Fibroblast of skin of right biceps (primary cell): ENCODE measurements around the gene GPR160.
"Not testable (repeated sequence)": the region's sequence is repeated elsewhere in the genome, so short reads cannot be mapped to it uniquely, and the experiment has no call there.

Experiments used
- DNase-seq: peaks from one replicate; pipeline ENCODE4 v3.0.0-alpha.2; 2013

GPR160 gene, protein sequence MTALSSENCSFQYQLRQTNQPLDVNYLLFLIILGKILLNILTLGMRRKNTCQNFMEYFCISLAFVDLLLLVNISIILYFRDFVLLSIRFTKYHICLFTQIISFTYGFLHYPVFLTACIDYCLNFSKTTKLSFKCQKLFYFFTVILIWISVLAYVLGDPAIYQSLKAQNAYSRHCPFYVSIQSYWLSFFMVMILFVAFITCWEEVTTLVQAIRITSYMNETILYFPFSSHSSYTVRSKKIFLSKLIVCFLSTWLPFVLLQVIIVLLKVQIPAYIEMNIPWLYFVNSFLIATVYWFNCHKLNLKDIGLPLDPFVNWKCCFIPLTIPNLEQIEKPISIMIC

GRCh38 chr3:170037463-170038433 lies at the start of gene GPR160:
TSS of gene GPR160 (plus strand) at chr3:170037995. CDS start at chr3:170083973, 45,978 bp downstream.
- peak; percentile 42 for DNase-seq

DNA sequence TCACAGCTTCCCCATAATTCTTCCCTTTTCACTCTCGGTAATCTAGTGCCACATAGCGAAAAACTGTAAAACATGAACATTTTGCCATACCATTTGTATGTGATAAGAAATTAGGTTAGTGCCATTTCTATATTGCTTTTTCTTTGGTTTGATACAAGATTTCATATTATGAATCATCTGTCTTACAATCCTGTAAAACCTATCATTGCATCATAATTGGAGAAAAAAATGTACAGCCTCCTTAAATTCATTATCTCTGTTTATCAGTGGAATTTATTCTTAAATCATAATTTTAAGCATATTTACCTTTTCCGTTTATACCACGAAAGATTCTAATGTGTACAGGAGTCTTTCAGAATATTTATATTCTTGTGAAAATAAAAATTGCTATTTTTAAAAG lies 47.4 kb upstream of the GPR160 start:
- DNase-seq = no peak

- DNase-seq = no peak
Observed at GRCh38 chr3:169992156-169992555, 45.6 kb upstream of the GPR160 start.

- no peak for DNase-seq
Observed at GRCh38 chr3:169992781-169993180, 45.0 kb upstream of the GPR160 start.

DNA sequence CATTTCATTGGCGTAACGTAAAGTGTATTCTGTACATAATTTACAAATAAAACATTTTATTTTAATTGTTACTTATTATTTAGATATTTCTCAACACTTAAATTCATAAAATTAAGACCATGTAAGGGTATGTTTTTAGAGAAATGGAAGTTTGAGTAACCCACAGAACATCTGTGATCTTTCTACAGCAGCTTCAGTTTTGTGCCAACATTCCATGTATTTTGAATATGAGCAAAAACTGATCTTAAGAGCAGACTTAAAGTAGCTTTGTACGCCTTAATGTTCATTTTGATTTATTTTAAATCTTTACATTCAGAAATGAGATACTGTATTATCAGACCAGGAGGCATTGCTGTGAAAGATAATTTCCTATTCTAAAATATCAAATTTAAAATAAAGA lies 44.0 kb upstream of the GPR160 start:
- no peak for DNase-seq

DNA sequence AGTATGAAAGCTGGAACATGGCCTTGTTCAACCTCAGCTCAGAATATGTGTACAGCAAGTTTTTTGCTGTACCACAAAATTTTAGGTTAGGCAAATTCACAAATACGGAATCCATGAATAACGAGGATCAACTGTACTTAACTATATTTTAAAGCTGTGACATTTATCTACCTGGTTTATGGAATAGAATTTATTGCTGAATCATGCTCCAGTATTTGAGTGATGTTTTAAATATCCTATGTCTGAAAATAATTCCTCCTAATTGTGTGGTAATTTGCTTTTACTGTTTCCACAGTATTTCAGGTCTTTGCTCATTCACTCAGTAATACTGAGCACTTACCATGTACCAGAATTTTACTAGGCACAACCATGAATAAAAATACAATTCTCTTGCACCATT lies 41.7 kb upstream of the GPR160 start:
- DNase-seq = no peak

DNA sequence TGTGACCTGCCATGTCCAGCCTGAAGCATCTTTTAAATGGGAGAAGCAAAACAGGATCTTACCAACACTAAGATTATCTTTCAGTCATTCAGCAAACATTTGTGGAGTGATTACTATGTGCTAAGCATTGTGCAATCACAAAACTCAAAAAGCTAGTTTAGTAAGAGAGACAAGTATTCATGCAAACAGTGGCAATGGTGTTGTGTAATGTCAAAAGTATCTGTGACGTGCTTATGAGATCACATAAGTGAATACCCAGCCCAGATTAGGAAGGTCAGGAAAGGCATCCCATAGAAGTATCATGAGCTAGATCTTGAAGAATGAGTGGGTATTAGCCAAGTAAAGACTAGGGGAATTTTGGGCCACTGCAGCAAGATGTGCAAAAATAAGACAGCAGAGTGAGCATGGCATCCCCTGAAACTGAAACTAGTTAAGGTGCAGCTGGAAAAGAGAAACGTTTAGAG lies 39.1 kb upstream of the GPR160 start:
- DNase-seq = peak; percentile 77

- no peak for DNase-seq
Observed at GRCh38 chr3:169999433-169999832, 38.4 kb upstream of the GPR160 start.

DNA sequence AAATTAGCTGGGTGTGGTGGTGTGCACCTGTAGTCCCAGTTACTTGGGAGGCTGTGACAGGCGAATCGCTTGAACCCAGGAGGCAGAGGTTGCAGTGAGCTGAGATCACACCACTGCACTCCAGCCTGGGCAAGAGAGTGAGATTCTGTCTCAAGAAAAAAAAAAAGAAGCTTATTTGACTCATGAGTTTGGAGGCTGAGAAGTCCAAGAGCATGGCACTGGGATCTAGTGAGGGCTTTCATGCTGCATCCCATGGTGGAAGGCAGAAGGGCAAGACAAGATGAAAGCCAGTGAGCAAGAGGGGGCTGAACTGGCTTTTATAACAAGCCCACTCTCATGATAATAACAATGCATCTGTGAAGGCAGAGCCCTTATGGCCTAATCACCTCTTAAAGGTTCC lies 37.7 kb upstream of the GPR160 start:
- no peak for DNase-seq

DNA sequence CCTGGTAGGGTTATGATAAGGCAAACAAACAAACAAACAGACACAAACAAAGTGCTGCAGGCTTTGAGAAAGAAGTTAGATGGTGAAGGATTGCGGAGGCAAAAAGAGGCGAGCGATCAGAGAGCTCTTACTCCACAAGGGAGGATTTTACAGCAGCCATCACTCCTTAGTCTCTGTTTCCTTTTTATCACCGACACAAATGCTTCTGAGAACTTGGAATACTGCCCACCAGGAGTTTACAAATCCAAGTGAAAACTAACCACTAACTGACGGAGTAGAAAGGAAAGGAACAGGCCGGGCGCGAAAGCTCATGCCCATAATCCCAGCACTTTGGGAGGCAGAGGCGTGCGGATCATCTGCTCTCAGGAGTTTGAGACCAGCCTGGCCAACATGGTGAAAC lies 35.6 kb upstream of the GPR160 start:
- DNase-seq = no peak

DNA sequence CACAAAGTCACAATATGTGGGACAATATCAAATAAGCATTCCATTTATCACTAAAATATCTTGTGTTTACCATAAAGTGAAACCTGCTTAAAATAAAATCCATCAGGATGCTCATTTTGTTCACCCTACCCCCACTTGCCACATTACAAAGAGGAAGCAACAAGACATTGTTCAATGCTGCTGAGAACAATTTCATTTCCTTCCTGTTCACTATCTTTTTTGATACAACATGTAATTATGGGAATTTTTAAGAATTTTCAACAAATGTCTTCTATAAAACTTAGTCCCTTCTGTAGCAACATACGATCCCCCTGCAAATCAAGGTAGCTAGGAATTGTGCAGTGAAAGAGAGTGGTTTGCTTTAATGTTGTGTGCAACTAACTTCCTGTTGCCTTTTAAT lies 34.9 kb upstream of the GPR160 start:
- DNase-seq = no peak

- DNase-seq = no peak
Observed at GRCh38 chr3:170003881-170004356, 33.9 kb upstream of the GPR160 start.

- DNase-seq = peak; percentile 58
Observed at GRCh38 chr3:170007031-170007663, 30.6 kb upstream of the GPR160 start.

GRCh38 chr3:170010498-170010897 lies 27.3 kb upstream of the GPR160 start:
- no peak for DNase-seq

GRCh38 chr3:170012683-170013400 lies 25.0 kb upstream of the GPR160 start:
- no peak for DNase-seq

- no peak for DNase-seq
Observed at GRCh38 chr3:170016057-170016456, 21.7 kb upstream of the GPR160 start.

- DNase-seq = not testable (repeated sequence)
Observed at GRCh38 chr3:170019306-170019705, 18.5 kb upstream of the GPR160 start.

GRCh38 chr3:170021083-170021482 lies 16.7 kb upstream of the GPR160 start:
- DNase-seq = no peak

- no peak for DNase-seq
Observed at GRCh38 chr3:170022336-170022735, 15.5 kb upstream of the GPR160 start.

GRCh38 chr3:170023165-170023564 lies 14.6 kb upstream of the GPR160 start:
- DNase-seq = no peak

DNA sequence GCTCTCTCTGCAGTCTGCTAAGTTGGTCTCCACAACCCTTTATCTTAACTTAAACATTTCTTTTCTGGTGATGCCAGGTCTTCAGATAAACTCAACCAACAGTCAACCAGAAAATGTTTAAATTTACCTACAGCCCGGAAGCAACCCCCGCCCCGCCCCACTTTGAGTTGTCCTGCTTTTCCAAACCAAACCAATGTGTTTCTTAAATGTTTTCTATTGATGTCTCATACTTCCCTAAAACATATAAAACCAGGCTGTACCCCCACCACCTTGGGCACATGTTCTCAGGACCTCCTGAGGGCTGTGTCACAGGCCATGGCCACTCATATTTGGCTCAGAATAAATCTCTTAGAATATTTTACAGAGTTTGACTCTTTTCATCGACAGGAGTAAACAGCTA lies 13.2 kb upstream of the GPR160 start:
- no peak for DNase-seq
